ENCODE data around the gene DDX55. TPM values are rescaled to one million over a fixed set of nuclear protein-coding genes. Genes with fewer than 3 reads are reported as not detected.

Gene DDX55
- total RNA-seq, 1 experiment from 2014 or later, result 30.5 TPM

GRCh38 chr12:123571343-123571813 is 30.5 kb upstream of the DDX55 start:
- DNase-seq (ENCODE audit: unreplicated experiment), result peak; percentile 68
- Mint-ChIP-seq H3K27me3 (ENCODE audit: insufficient read depth, unreplicated experiment) (no peaks in the 10 kb centered on the region), H3K36me3 (ENCODE audit: insufficient read depth, unreplicated experiment) (no peaks in the 10 kb centered on the region), H3K4me1 (ENCODE audit: insufficient read depth, unreplicated experiment) (peaks cover 18% of the 10 kb centered on the region), H3K4me3 (ENCODE audit: unreplicated experiment) (no peak overlapping the region), H3K9me3 (ENCODE audit: unreplicated experiment) (no peaks in the 10 kb centered on the region), H3K27ac (ENCODE audit: low read depth, unreplicated experiment) (peak overlapping the region; percentile 32)
- TF ChIP-seq, protein P1, sequence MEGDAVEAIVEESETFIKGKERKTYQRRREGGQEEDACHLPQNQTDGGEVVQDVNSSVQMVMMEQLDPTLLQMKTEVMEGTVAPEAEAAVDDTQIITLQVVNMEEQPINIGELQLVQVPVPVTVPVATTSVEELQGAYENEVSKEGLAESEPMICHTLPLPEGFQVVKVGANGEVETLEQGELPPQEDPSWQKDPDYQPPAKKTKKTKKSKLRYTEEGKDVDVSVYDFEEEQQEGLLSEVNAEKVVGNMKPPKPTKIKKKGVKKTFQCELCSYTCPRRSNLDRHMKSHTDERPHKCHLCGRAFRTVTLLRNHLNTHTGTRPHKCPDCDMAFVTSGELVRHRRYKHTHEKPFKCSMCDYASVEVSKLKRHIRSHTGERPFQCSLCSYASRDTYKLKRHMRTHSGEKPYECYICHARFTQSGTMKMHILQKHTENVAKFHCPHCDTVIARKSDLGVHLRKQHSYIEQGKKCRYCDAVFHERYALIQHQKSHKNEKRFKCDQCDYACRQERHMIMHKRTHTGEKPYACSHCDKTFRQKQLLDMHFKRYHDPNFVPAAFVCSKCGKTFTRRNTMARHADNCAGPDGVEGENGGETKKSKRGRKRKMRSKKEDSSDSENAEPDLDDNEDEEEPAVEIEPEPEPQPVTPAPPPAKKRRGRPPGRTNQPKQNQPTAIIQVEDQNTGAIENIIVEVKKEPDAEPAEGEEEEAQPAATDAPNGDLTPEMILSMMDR (IDR thresholded peaks at IDR 0.05; ENCODE audit: unreplicated experiment), result no peak
- ChIA-PET POLR2A (interaction anchor here (0.5 to 1.4 kb wide), 12 partner anchors 10 to 343 kb away, joined by 3 to 6 read pairs (median 3); partner anchors contain the start of gene SNRNP35), CTCF (interaction anchor here (2.1 kb wide), 1 partner anchor 10 kb away, joined by 5 read pairs; no protein-coding TSS in a partner anchor)
- BruUV-seq (replicated peaks), result no TSS peak
- intact Hi-C loops (cut with micrococcal nuclease), result no loop called here

GRCh38 chr12:123572391-123572790 is 29.5 kb upstream of the DDX55 start:
- Mint-ChIP-seq H3K4me3 (ENCODE audit: unreplicated experiment) (no peak overlapping the region), H3K9me3 (ENCODE audit: unreplicated experiment) (no peaks in the 10 kb centered on the region), H3K27me3 (ENCODE audit: insufficient read depth, unreplicated experiment) (no peaks in the 10 kb centered on the region), H3K4me1 (ENCODE audit: insufficient read depth, unreplicated experiment) (peaks cover 18% of the 10 kb centered on the region), H3K27ac (ENCODE audit: low read depth, unreplicated experiment) (no peak overlapping the region), H3K36me3 (ENCODE audit: insufficient read depth, unreplicated experiment) (no peaks in the 10 kb centered on the region)
- ChIA-PET POLR2A (no interaction called here), CTCF (interaction anchor here (0.7 to 2.1 kb wide), 2 partner anchors 9 to 20 kb away, joined by 3 to 5 read pairs; no protein-coding TSS in a partner anchor)
- TF ChIP-seq, protein P1 (IDR thresholded peaks at IDR 0.05; ENCODE audit: unreplicated experiment), result no peak
- no peak for DNase-seq (ENCODE audit: unreplicated experiment)
- intact Hi-C loops (cut with micrococcal nuclease), result no loop called here
- BruUV-seq (replicated peaks), result no TSS peak

GRCh38 chr12:123573870-123574269 is 28.0 kb upstream of the DDX55 start:
- no peak overlapping the region for H3K4me3 Mint-ChIP-seq (ENCODE audit: unreplicated experiment)
- H3K4me1 Mint-ChIP-seq (ENCODE audit: insufficient read depth, unreplicated experiment), result peaks cover 18% of the 10 kb centered on the region
- POLR2A ChIA-PET, result interaction anchor here (1.1 to 2.2 kb wide), 3 partner anchors 10 to 206 kb away, joined by 3 to 7 read pairs (median 4); partner anchors contain the start of gene TMED2
- DNase-seq (ENCODE audit: unreplicated experiment), result no peak
- intact Hi-C loops (cut with micrococcal nuclease), result no loop called here
- BruUV-seq (replicated peaks), result no TSS peak
- CTCF ChIA-PET, result interaction anchor here (1.0 kb wide), 1 partner anchor 8 kb away, joined by 5 read pairs; no protein-coding TSS in a partner anchor
- no peak overlapping the region for H3K27ac Mint-ChIP-seq (ENCODE audit: low read depth, unreplicated experiment)
- H3K9me3 Mint-ChIP-seq (ENCODE audit: unreplicated experiment), result no peaks in the 10 kb centered on the region
- no peaks in the 10 kb centered on the region for H3K27me3 Mint-ChIP-seq (ENCODE audit: insufficient read depth, unreplicated experiment)
- TF ChIP-seq, protein P1 (IDR thresholded peaks at IDR 0.05; ENCODE audit: unreplicated experiment), result no peak
- peaks cover 5% of the 10 kb centered on the region for H3K36me3 Mint-ChIP-seq (ENCODE audit: insufficient read depth, unreplicated experiment)

DNA sequence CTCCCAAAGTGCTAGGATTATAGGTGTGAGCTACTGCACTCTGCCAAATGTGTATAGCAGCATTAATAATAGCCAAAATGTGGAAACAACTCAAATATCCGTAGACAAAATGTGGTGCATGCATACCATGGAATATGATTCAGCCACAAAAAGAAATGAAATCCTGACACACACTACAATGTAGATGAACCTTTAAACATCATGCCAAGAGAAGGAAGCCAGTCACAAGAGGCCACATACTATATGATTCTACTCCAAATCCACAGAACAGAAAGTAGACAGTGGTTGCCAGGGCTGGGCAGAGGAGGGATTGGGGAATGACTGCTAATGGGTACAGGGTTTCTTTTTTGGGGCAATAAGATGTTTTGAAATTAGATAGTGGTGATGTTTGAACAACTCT is 25.3 kb upstream of the DDX55 start:
- BruUV-seq (replicated peaks), result no TSS peak
- no peaks in the 10 kb centered on the region for H3K9me3 Mint-ChIP-seq (ENCODE audit: unreplicated experiment)
- intact Hi-C loops (cut with micrococcal nuclease), result no loop called here
- no peak overlapping the region for H3K27ac Mint-ChIP-seq (ENCODE audit: low read depth, unreplicated experiment)
- H3K36me3 Mint-ChIP-seq (ENCODE audit: insufficient read depth, unreplicated experiment), result peaks cover 17% of the 10 kb centered on the region
- CTCF ChIA-PET, result no interaction called here
- H3K27me3 Mint-ChIP-seq (ENCODE audit: insufficient read depth, unreplicated experiment), result no peaks in the 10 kb centered on the region
- no peaks in the 10 kb centered on the region for H3K4me1 Mint-ChIP-seq (ENCODE audit: insufficient read depth, unreplicated experiment)
- TF ChIP-seq, protein P1 (IDR thresholded peaks at IDR 0.05; ENCODE audit: unreplicated experiment), result no peak
- POLR2A ChIA-PET, result interaction anchor here (1.2 kb wide), 1 partner anchor 57 kb away, joined by 3 read pairs; no protein-coding TSS in a partner anchor
- DNase-seq (ENCODE audit: unreplicated experiment), result no peak
- no peak overlapping the region for H3K4me3 Mint-ChIP-seq (ENCODE audit: unreplicated experiment)
